ENCODE measurements around the gene PRDM13. TPM values are rescaled to one million over a fixed set of nuclear protein-coding genes. Genes with fewer than 3 reads are reported as not detected.

Gene PRDM13
- total RNA-seq, 1 donor from 2014 or later, result not detected

- DNase-seq (ENCODE audit: low spot score), result no peak
- intact Hi-C loops (cut with DNase I), result loop anchor here (10.0 kb wide), 1 partner anchor 142 kb away; no protein-coding TSS in a partner anchor
Measured at GRCh38 chr6:99602520-99603420, 3.9 kb upstream of the PRDM13 start.

GRCh38 chr6:99603421-99604165, 3.0 kb upstream of the PRDM13 start:
- intact Hi-C loops (cut with DNase I), result loop anchor here (10.0 kb wide), 1 partner anchor 141 kb away; no protein-coding TSS in a partner anchor
- DNase-seq (ENCODE audit: low spot score), result no peak

- intact Hi-C loops (cut with DNase I), result loop anchor here (10.0 kb wide), 1 partner anchor 140 kb away; no protein-coding TSS in a partner anchor
- DNase-seq (ENCODE audit: low spot score), result no peak
Measured at GRCh38 chr6:99604166-99605073, 2.2 kb upstream of the PRDM13 start.

- intact Hi-C loops (cut with DNase I), result loop anchor here (10.0 kb wide), 1 partner anchor 140 kb away; no protein-coding TSS in a partner anchor
- DNase-seq (ENCODE audit: low spot score), result no peak
Measured at GRCh38 chr6:99605074-99605734, 1.4 kb upstream of the PRDM13 start.

GRCh38 chr6:99605911-99606655, 550 bp upstream of the PRDM13 start:
- no peak for DNase-seq (ENCODE audit: low spot score)
- intact Hi-C loops (cut with DNase I), result loop anchor here (10.0 kb wide), 1 partner anchor 139 kb away; no protein-coding TSS in a partner anchor

GRCh38 chr6:99607416-99608036, 893 bp downstream of the PRDM13 start:
- no peak for DNase-seq (ENCODE audit: low spot score)
- intact Hi-C loops (cut with DNase I), result loop anchor here (10.0 kb wide), 1 partner anchor 137 kb away; no protein-coding TSS in a partner anchor

- intact Hi-C loops (cut with DNase I), result loop anchor here (10.0 kb wide), 1 partner anchor 137 kb away; no protein-coding TSS in a partner anchor
- no peak for DNase-seq (ENCODE audit: low spot score)
Measured at GRCh38 chr6:99608059-99608885, 1.6 kb downstream of the PRDM13 start.

- no peak for DNase-seq (ENCODE audit: low spot score)
- intact Hi-C loops (cut with DNase I), result loop anchor here (10.0 kb wide), 1 partner anchor 136 kb away; no protein-coding TSS in a partner anchor
Measured at GRCh38 chr6:99608886-99609482, 2.4 kb downstream of the PRDM13 start.

- no peak for DNase-seq (ENCODE audit: low spot score)
- intact Hi-C loops (cut with DNase I), result loop anchor here (10.0 kb wide), 2 partner anchors 135 to 855 kb away; partner anchors contain the start of gene SIM1
Measured at GRCh38 chr6:99609905-99610489, 3.4 kb downstream of the PRDM13 start.

GRCh38 chr6:99611148-99611547, 4.5 kb downstream of the PRDM13 start:
- intact Hi-C loops (cut with DNase I), result loop anchor here (10.0 kb wide), 1 partner anchor 854 kb away; the partner anchor contains the start of gene SIM1

GRCh38 chr6:99612551-99613408, 6.1 kb downstream of the PRDM13 start:
- intact Hi-C loops (cut with DNase I), result loop anchor here (10.0 kb wide), 1 partner anchor 852 kb away; the partner anchor contains the start of gene SIM1
- no peak for DNase-seq (ENCODE audit: low spot score)

More at GRCh38 chr6:99611148-99611547, 4.5 kb downstream of the PRDM13 start:
- DNase-seq (ENCODE audit: low spot score), result no peak

GRCh38 chr6:99613409-99613704, 6.7 kb downstream of the PRDM13 start:
- no peak for DNase-seq (ENCODE audit: low spot score)
- intact Hi-C loops (cut with DNase I), result loop anchor here (10.0 kb wide), 1 partner anchor 851 kb away; the partner anchor contains the start of gene SIM1

GRCh38 chr6:99613705-99614429, 7.2 kb downstream of the PRDM13 start:
- intact Hi-C loops (cut with DNase I), result loop anchor here (10.0 kb wide), 1 partner anchor 851 kb away; the partner anchor contains the start of gene SIM1
- DNase-seq (ENCODE audit: low spot score), result no peak
